Spleen (tissue), 11 donors: ENCODE results near the gene ATXN1. TPM values are rescaled to one million over a fixed set of nuclear protein-coding genes. Genes with fewer than 3 reads are reported as not detected.

Experiments used
- DNase-seq: peaks from one replicate; pipeline ENCODE4 v3.0.0-alpha.2; 2020
- H3K27ac ChIP-seq, 8 donors: fragments of 200-600 bp; sonication (generic) in 7 of 8; 1 replicate in 4 of 8; 2 replicates in 4 of 8; pipeline versions ENCODE4 v1.5.0 to v1.8.0; 2016 to 2021; ENCODE audit warnings: inconsistent platforms in 4 of 8, mild to moderate bottlenecking in 4 of 8, moderate library complexity in 1 of 8
- H3K27me3 ChIP-seq, 7 donors: fragments of 200-600 bp; sonication (generic) in 6 of 7; replicated peaks in 1 of 7; 1 replicate in 4 of 7; 2 replicates in 3 of 7; pipeline versions ENCODE4 v1.5.0 to v1.8.0; 2016 to 2021; ENCODE audit warnings: inconsistent platforms in 3 of 7, mild to moderate bottlenecking in 1 of 7
- H3K36me3 ChIP-seq, 6 donors: fragments of 200-600 bp; sonication (generic) in 5 of 6; 1 replicate in 4 of 6; 2 replicates in 2 of 6; pipeline versions ENCODE4 v1.5.0 to v1.8.0; 2016 to 2021; ENCODE audit warnings: inconsistent platforms in 2 of 6
- H3K4me1 ChIP-seq, 6 donors: fragments of 200-600 bp; sonication (generic) in 5 of 6; 1 replicate in 3 of 6; 2 replicates in 3 of 6; pipeline versions ENCODE4 v1.5.0 to v1.8.0; 2016 to 2021; ENCODE audit warnings: inconsistent platforms in 3 of 6
- H3K4me3 ChIP-seq, 8 donors: fragments of 200-600 bp; sonication (generic) in 7 of 8; 1 replicate in 4 of 8; 2 replicates in 4 of 8; pipeline versions ENCODE4 v1.5.0 to v1.8.0; 2016 to 2021; ENCODE audit warnings: inconsistent platforms in 4 of 8, mild to moderate bottlenecking in 4 of 8, moderate library complexity in 2 of 8
- H3K9me3 ChIP-seq, 8 donors: fragments of 200-600 bp; sonication (generic) in 7 of 8; 1 replicate in 4 of 8; 2 replicates in 4 of 8; pipeline versions ENCODE4 v1.5.0 to v1.8.0; 2016 to 2021; ENCODE audit warnings: inconsistent platforms in 4 of 8
- CTCF ChIP-seq, 11 experiments: fragments of 200-600 bp in 7 of 11; fragments of 450-650 bp in 4 of 11; sonication (generic) in 4 of 11; IDR thresholded peaks in 8 of 11; conservative IDR thresholded peaks in 3 of 11; 1 replicate in 7 of 11; 2 replicates in 4 of 11; pipeline versions ENCODE4 v1.4.0 to v1.8.0; 2016 to 2021; ENCODE audit warnings: antibody characterized with exemption in 11 of 11, inconsistent platforms in 4 of 11, mild to moderate bottlenecking in 1 of 11
- POLR2A ChIP-seq, 3 donors: fragments of 450-650 bp; IDR thresholded peaks; one replicate each; pipeline ENCODE4 v1.5.1; 2017; ENCODE audit warnings: antibody characterized with exemption in 3 of 3, mild to moderate bottlenecking in 1 of 3
- POLR2AphosphoS5 ChIP-seq, 3 donors: sonication (generic); formaldehyde crosslinking; IDR thresholded peaks; one replicate each; pipeline ENCODE4 v1.5.1; 2017; ENCODE audit warnings: antibody characterized with exemption in 3 of 3
- WGBS, 5 donors: extraction: QIAGEN DNeasy Blood & Tissue Kit in 3 of 5; methylation state at CpG; one replicate each; pipeline versions ENCODE4 v1.1.5 to v1.1.7; 2013 to 2018; 5-methylcytosine and 5-hydroxymethylcytosine counted together
- intact Hi-C: fragments of 100-400 bp; cut with DNase I; formaldehyde crosslinking; loops from one replicate; pipeline ENCODE4 v1.15.0; 2023; ENCODE audit warnings: low total_unique reads
- polyA plus RNA-seq, 3 donors: library from polyadenylated mRNA; stranded (reverse); fragments of 200-250 nt; gene quantifications; one replicate each; pipeline ENCODE4 v1.2.1, GENCODE V29; 2013
- total RNA-seq, 7 donors: library from RNA; depleted of rRNA in 3 of 7; stranded (reverse); fragments of >200 nt in 3 of 7; fragmentation: NEBNext Ultra II Directional in 4 of 7; extraction: Animal tissue kit (Norgen Biotek cat#: 25700) in 4 of 7; gene quantifications; one replicate each; pipeline versions ENCODE4 v1.1.0 to v1.2.1, GENCODE V29; 2016 to 2021
- donor health status: healthy with polysubstance abuse.
- donor health status: DM: no; HTN: no; CAD: no; lungs with moderate emphysema.
- donor health status: DM: no; HTN: no; CAD: no.
- donor health status: Bipolar disorder and iron deficiency.
- donor health status: healthy.
- donor health status: DM: no; HTN: no; CAD: no.
- donor health status: DM: yes; HTN: yes; CAD: no.

Gene ATXN1
- total and polyA plus RNA-seq, 10 donors: 3.5 to 123 (median 73.9) TPM

GRCh38 chr6:16720861-16721260 lies 40.4 kb downstream of the ATXN1 start:
- intact Hi-C loops: no loop called here
- no peak overlapping the region for H3K27ac ChIP-seq
- WGBS, 5 donors: 80 to 98% (median 94%) methylated on average over 4 of the region's 4 CpGs
- H3K4me3 ChIP-seq: no peak overlapping the region
- H3K27me3 ChIP-seq: no peaks in the 10 kb centered on the region
- H3K36me3 ChIP-seq: no peaks in the 10 kb centered on the region
- no peaks in the 10 kb centered on the region for H3K9me3 ChIP-seq
- peaks cover 6 to 66% (median 42%) of the 10 kb centered on the region in 6 donors for H3K4me1 ChIP-seq
- TF ChIP-seq CTCF (IDR thresholded peaks at IDR 0.05 in 8 of 11, conservative IDR thresholded peaks at IDR 0.05 in 3 of 11): no peak
- TF ChIP-seq POLR2A (IDR thresholded peaks at IDR 0.05): no peak
- TF ChIP-seq POLR2AphosphoS5 (IDR thresholded peaks at IDR 0.05): no peak
- DNase-seq: no peak

- Histone ChIP-seq H3K36me3 (no peaks in the 10 kb centered on the region), H3K9me3 (no peaks in the 10 kb centered on the region), H3K27me3 (no peaks in the 10 kb centered on the region), H3K4me1 (peaks cover 3 to 58% (median 31%) of the 10 kb centered on the region in 6 donors), H3K4me3 (no peak overlapping the region), H3K27ac (no peak overlapping the region)
- WGBS, 5 donors: 80 to 90% (median 89%) methylated on average over 8 of the region's 8 CpGs
- TF ChIP-seq POLR2A (IDR thresholded peaks at IDR 0.05): no peak
- no peak for TF ChIP-seq POLR2AphosphoS5 (IDR thresholded peaks at IDR 0.05)
- TF ChIP-seq CTCF (IDR thresholded peaks at IDR 0.05 in 8 of 11, conservative IDR thresholded peaks at IDR 0.05 in 3 of 11): no peak
- intact Hi-C loops: no loop called here
- no peak for DNase-seq
These were observed 41.8 kb downstream of the ATXN1 start for GRCh38 chr6:16719488-16719887.

- no peak for TF ChIP-seq POLR2AphosphoS5 (IDR thresholded peaks at IDR 0.05)
- TF ChIP-seq POLR2A (IDR thresholded peaks at IDR 0.05): no peak
- TF ChIP-seq CTCF (IDR thresholded peaks at IDR 0.05 in 8 of 11, conservative IDR thresholded peaks at IDR 0.05 in 3 of 11): no peak
- WGBS, 5 donors: 29 to 52% (median 42%) methylated on average over 3 of the region's 3 CpGs
- no peak for DNase-seq
- Histone ChIP-seq H3K27ac (peak overlapping the region in 5 of 8 donors; percentile 30 to 46 (median 38)), H3K4me3 (no peak overlapping the region), H3K27me3 (no peaks in the 10 kb centered on the region), H3K36me3 (no peaks in the 10 kb centered on the region), H3K4me1 (peaks cover 3 to 58% (median 29%) of the 10 kb centered on the region in 6 donors), H3K9me3 (no peaks in the 10 kb centered on the region)
- intact Hi-C loops: no loop called here
These were observed 42.9 kb downstream of the ATXN1 start for GRCh38 chr6:16718356-16718755.

- H3K4me3 ChIP-seq: no peak overlapping the region
- no peaks in the 10 kb centered on the region for H3K36me3 ChIP-seq
- H3K27ac ChIP-seq: peak overlapping the region in 2 of 8 donors; percentile 43 to 46
- 95 to 100% (median 98%) methylated on average over 9 of the region's 9 CpGs for WGBS, 5 donors
- no peaks in the 10 kb centered on the region for H3K9me3 ChIP-seq
- intact Hi-C loops: no loop called here
- peaks cover 3 to 58% (median 37%) of the 10 kb centered on the region in 6 donors for H3K4me1 ChIP-seq
- no peaks in the 10 kb centered on the region for H3K27me3 ChIP-seq
- TF ChIP-seq POLR2AphosphoS5 (IDR thresholded peaks at IDR 0.05) (no peak), CTCF (IDR thresholded peaks at IDR 0.05 in 8 of 11, conservative IDR thresholded peaks at IDR 0.05 in 3 of 11) (no peak), POLR2A (IDR thresholded peaks at IDR 0.05) (no peak)
- DNase-seq: no peak
These were observed 43.9 kb downstream of the ATXN1 start for GRCh38 chr6:16717275-16717942.
